ENCODE measurements around the gene AMPD2. TPM values are rescaled to one million over a fixed set of nuclear protein-coding genes. Genes with fewer than 3 reads are reported as not detected.
"Not testable (repeated sequence)": the region's sequence is repeated elsewhere in the genome, so short reads cannot be mapped to it uniquely, and the experiment has no call there.

Gene AMPD2
- total RNA-seq, 1 experiment from 2014 or later, result 72.3 TPM

DNA sequence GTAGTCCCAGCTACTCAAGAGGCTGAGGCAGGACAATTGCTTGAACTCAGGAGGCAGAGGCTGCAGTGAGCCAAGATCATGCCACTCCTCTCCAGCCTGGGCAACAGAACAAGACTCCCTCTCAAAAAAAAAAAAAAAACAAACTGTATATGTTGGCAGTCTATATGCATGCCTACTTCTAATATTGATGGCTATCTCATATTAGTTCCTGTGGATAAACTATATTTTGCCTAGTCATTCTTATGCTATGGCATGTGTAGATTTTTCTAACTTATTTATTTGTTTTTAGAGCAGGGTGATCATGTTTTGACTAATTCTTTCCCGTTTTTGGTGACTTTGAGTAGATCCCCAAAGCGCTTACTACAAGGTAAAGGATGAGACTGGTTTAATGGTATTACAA, 59.0 kb downstream of the AMPD2 start:
- not testable (repeated sequence) for H3K4me1 ChIP-seq (ENCODE audit: low read length); H3K27ac ChIP-seq (ENCODE audit: low read length); H3K9ac ChIP-seq (ENCODE audit: low read length); H3K79me2 ChIP-seq (ENCODE audit: low read length); H3K36me3 ChIP-seq (ENCODE audit: insufficient read depth, low read length); H3K9me2 ChIP-seq (replicated peaks; ENCODE audit: insufficient read depth, low read length); H3K27me3 ChIP-seq (ENCODE audit: low read length); DNase-seq; H3K9me3 ChIP-seq (ENCODE audit: low read length); H3K4me3 ChIP-seq (ENCODE audit: low read length); H4K20me1 ChIP-seq (ENCODE audit: insufficient read depth, low read depth, low read length); H3K4me2 ChIP-seq (ENCODE audit: low read depth, low read length, poor library complexity, severe bottlenecking); H2AFZ ChIP-seq (ENCODE audit: low read length)

Small RNA genes within 50 kb of the gene (small RNA-seq; reads per million reads assigned to genes)
- gene RNU6V, result not detected

Other genes starting within 250 kb of the AMPD2 start
- gene SORT1, start 221.9 kb upstream of the AMPD2 start, total RNA-seq (2014; rRNA removed; shearing (Covaris generic); ENCODE audit: low replicate concordance), result 0.04 TPM in 1 of 2 replicates, not detected in the other
- 48.5 and 70.4 TPM in 2 replicates for gene PSMA5, start 193.4 kb upstream of the AMPD2 start, total RNA-seq (2014; rRNA removed; shearing (Covaris generic); ENCODE audit: low replicate concordance)
- gene SYPL2, start 153.3 kb upstream of the AMPD2 start, total RNA-seq (2014; rRNA removed; shearing (Covaris generic); ENCODE audit: low replicate concordance), result not detected in 2 replicates
- gene ATXN7L2, start 135.9 kb upstream of the AMPD2 start, total RNA-seq (2014; rRNA removed; shearing (Covaris generic); ENCODE audit: low replicate concordance), result 3.5 and 5.7 TPM in 2 replicates
- gene CYB561D1, start 125.7 kb upstream of the AMPD2 start, total RNA-seq (2014; rRNA removed; shearing (Covaris generic); ENCODE audit: low replicate concordance), result 6.2 and 7.1 TPM in 2 replicates
- gene AMIGO1, start 110.1 kb upstream of the AMPD2 start, total RNA-seq (2014; rRNA removed; shearing (Covaris generic); ENCODE audit: low replicate concordance), result 0.37 and 1.1 TPM in 2 replicates
- gene GPR61, start 80.0 kb upstream of the AMPD2 start, total RNA-seq (2014; rRNA removed; shearing (Covaris generic); ENCODE audit: low replicate concordance), result not detected in 2 replicates
- gene GNAI3, start 71.2 kb upstream of the AMPD2 start, total RNA-seq (2014; rRNA removed; shearing (Covaris generic); ENCODE audit: low replicate concordance), result 7.6 and 12.6 TPM in 2 replicates
- not detected in 2 replicates for gene GNAT2, start 221 bp upstream of the AMPD2 start, total RNA-seq (2014; rRNA removed; shearing (Covaris generic); ENCODE audit: low replicate concordance)
- gene GSTM4, start 36.3 kb downstream of the AMPD2 start, total RNA-seq (2014; rRNA removed; shearing (Covaris generic); ENCODE audit: low replicate concordance), result 7.7 and 10.0 TPM in 2 replicates
- 6.2 and 7.3 TPM in 2 replicates for gene GSTM2, start 48.2 kb downstream of the AMPD2 start, total RNA-seq (2014; rRNA removed; shearing (Covaris generic); ENCODE audit: low replicate concordance)
- gene GSTM1, start 68.0 kb downstream of the AMPD2 start, total RNA-seq (2014; rRNA removed; shearing (Covaris generic); ENCODE audit: low replicate concordance), result 8.5 and 14.4 TPM in 2 replicates
- not detected in 2 replicates for gene GSTM5, start 92.4 kb downstream of the AMPD2 start, total RNA-seq (2014; rRNA removed; shearing (Covaris generic); ENCODE audit: low replicate concordance)
- not detected in 2 replicates for gene GSTM3, start 121.2 kb downstream of the AMPD2 start, total RNA-seq (2014; rRNA removed; shearing (Covaris generic); ENCODE audit: low replicate concordance)
- not detected in 2 replicates for gene EPS8L3, start 144.1 kb downstream of the AMPD2 start, total RNA-seq (2014; rRNA removed; shearing (Covaris generic); ENCODE audit: low replicate concordance)